GM19193 (cell line): ENCODE data around the gene PTH2.
A peak's percentile ranks its signal among the peaks of the same experiment; 100 is the strongest.

Source experiments
- POLR2A ChIP-seq: IDR thresholded peaks from 4 replicates; pipeline ENCODE4 v1.6.1; 2011; ENCODE audit not compliant: insufficient read depth, insufficient read length; ENCODE audit errors: extremely low read depth

The PTH2 gene

DNA sequence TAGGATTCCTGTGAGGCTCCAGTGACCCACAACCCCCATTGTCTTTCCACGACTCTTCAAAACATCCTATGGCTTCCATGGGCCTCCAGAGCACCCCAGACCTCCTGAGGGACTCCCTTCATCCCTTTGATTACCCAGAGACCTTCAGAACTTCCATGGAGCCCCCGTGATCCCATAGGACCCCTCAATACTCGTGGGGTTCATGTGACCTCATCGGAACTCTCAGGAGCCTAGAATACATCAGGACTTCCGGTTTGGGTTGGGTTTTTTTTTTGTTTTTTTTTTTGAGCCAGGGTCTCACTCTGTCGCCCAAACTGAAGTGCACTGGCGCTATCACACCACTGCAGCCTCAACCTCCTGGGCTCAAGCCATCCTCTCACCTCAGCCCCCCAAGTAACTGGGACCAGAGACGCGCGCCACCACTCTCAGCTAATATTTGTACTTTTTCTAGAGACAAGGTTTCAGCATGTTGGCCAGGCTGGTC lies 30.6 kb upstream of the PTH2 start:
- no peak for TF ChIP-seq POLR2A

DNA sequence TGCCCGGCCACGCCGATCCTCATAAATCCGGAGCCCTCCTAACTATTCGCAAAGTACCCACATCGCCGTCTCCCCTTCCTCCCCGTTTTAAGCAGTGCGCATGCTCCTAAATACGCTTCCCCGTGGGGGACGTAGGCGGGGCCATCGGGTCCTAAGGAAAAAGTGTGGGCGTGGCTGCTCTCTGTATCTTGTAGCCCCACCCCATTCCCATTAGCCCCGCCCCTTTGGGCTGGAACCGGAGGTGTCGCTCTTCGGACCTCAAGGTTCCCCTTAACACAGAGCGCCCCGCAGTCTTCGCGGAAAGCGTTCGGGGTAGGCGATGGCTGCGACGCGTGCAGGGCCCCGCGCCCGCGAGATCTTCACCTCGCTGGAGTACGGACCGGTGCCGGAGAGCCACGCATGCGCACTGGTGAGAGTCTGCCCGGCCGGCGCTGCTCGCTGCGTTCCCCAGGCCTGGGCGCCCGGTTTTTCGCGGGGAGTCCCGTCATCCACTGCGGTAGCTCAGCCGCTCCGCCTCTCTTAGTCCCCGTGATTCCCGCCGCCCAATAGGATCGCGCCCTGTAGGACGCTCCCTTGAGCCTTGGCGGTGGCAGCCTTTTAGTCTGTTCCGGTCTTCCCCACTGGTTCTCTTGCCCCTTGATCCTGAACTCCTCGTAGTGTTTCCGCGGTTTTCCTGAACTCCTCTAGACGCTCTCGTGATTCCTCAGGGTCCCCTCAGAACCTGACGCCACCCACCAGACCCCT lies 29.9 kb upstream of the PTH2 start, which contains the start of gene ALDH16A1:
Gene ALDH16A1, plus strand, starts transcription at position 213 of the 744 bp plus-strand sequence. Its CDS starts 107 bp downstream, at position 320.
- TF ChIP-seq POLR2A, result peak; percentile 92

DNA sequence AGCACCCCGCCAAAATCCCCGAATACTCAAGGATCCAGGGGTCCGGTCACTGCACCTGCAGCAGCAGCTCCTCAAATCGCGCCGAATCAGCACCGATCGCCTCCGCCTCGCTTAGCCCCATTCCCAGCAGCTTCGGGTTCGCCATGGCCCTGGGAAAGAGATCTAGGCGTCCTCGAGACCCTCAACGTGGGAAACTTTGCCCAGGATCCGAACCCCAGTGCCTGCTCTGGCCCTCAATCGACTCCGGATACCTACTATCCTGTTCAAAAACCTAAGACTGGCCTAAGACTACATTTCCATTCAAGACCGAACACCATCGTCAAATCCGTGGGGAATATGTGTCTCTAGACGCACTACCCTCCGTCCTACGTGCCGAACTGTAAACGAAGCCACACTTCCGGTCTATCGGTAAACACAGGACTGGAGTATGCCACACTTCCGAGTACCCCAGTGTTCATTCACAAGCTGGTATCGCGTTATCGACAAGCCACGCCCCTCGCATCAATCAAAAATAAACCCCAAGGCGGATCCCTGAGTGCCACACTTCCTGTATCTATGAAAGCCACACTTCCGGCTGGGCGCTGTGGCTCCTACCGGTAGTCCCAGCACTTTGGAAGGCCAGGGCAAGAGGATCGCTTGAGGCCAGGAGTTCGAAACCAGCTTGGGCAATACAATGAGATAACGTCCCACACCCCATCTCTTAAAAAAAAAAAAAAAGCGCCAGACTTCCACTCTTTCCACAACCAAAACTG lies 28.4 kb upstream of the PTH2 start, which contains the start of gene PIH1D1:
Gene PIH1D1, minus strand, starts transcription at position 385 of the 752 bp plus-strand sequence. Its CDS starts 240 bp downstream, at position 145.
- TF ChIP-seq POLR2A, result peak; percentile 67

DNA sequence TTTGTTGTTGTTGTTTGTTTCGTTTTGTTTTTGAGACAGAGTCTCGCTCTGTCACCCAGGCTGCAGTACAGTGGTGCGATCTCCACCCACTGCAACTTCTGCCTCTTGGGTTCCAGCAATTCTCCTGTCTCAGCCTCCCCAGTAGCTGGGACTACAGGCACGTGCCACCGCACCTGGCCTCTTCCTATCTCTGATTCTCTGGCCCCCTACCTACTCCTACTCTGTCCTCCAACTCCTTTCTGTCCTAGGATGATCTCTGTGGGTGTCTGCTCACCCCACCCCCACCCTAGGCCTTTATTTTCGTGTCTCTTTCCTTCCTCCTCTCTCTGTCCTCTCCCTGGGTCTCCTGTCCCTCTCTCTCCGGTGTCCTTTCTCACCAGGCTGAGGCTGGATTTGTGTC lies 27.2 kb upstream of the PTH2 start:
- TF ChIP-seq POLR2A, result no peak

DNA sequence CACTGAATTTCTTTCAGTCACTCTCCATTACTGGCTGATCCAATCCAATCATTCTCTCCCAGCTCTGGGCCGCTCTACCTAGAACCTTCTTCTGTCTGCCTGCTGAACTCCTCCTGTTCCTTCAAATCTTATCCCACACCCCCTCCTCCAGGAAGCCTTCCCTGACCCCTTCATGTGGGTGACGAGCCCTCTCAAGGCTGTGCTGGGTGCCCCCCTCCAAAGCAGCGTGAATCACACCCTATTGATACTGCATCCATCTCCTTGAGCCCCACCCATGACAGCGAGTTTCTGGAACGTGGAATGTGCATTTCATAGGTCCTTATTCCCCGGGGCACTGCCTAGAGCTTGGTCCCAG lies 25.2 kb upstream of the PTH2 start:
- no peak for TF ChIP-seq POLR2A

DNA sequence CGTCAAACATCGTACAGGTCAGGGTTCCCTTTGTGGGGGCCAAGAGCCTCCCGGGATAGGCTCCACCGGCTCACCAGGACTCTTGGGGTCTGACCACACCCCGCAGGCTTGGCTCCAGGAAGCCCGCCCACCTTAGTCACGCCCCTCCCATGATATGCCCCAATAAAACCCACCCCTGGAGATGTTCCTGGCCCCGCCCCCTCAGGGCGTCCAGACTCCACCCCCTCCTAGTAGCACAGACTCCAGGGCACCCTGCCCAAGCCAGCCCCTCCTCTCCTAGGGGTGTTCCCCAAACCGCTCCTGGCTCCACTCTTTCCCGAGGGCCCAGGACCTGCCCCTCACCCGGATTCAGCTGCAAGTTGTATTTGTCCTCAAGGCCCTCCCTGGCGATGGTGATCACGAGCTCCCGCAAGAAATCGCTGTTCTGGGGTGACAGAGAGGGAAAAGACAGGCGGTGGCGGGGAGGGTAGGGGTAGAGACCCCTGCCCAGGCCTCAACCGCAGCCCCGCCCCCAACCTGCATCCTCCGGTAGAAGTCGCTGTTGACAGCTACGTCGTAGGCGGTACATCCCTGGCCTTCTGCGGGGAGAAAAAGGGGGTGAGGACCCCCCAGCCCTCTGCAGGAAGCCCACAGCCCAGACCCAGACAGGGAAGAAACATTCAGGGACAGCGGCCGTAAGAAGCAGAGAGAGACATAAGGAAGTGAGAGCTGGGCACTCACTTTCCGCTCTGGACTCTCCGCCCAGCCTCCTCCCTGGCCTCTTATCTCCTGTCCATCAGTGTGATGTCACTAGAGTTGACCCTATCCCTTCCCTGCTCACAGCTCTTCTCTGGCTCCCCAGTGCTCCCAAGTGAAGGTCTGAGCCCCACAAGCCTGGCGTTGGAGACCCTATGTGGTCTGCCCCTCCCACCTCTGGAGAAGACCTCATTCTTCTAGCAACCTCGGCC lies 24.5 kb upstream of the PTH2 start:
- no peak for TF ChIP-seq POLR2A

DNA sequence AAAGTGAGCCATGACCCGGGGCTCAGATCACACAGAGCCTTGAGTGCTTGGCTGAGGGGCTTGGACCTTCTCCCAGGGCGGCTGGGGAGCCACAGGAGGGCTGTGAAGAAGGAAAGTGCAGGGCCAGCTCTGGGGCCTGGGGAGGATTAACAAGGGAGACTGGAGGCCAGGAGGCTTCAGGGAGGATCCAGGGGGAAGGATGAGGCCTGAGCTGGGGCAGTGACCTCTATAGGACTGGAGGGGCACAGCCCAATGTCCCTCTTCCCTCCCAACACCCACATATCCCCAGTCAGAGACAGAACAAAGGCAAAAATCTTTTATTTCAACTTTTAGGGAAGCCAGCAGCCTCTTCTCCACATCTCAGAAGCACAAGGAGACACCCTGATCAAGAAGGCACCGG lies 22.8 kb upstream of the PTH2 start:
- no peak for TF ChIP-seq POLR2A

DNA sequence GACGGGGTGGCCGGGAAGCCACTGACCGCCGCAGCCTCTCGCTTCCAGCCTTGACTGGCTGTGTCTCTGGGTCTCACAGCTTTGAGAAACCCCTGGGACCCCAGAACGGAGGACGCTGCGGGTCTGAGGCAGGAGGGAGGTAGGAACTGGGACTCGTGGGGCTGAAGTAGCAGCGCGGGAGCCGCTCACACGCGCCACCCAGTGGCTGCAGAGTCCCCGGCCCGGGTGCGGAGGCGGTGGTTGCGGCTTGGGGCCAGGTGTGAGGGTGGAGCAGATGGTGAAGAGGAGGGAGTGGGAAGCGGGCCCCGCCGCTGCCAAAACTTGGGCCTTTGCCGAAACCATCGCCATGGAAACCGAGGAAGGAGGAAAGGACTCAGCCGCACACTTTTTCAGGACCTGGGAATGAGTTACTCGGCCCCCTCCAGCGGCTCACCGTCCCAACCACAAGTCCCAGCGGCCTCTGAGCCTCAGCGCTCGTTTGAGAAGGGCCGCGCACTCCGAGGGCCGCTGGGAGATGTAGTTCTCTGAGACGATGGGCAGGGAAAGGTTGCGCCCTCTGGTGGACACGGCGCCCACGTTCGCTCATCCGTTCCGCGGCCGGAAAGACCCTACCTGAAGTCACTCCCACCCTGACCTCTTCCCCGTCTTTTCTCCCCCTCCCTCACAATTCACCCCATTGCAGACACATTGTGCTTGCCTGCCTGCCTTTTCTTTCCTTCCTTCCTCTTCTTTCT lies 20.3 kb upstream of the PTH2 start:
- TF ChIP-seq POLR2A, result no peak

DNA sequence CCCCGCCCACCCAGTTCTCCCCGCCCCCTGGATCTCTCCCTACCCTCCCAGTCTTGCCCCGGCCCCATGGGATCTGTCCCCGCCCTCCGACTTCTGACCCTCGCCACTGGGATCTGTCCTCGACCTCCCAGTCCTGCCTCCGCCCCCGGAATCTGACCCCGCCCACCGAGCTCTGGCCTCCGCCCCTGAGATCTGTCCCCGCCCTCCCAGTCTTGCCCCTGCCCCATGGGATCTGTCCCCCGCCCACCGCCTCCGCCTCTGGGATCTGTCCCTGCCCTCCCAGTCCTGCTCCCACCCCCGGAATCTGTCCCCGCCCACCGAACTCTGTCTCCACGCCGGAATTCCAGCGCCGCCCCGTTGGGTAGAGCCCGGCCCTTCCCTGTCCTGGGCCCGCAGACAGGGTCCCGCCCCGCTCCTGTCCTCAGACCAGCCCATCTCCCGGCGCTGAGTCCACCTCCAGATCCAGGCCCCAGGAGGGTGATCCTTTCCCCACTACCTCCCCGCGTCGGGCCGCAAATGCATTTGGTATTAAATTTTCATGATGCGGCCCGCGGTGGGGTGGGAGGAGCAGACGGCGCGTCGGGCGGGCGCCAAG lies 19.6 kb upstream of the PTH2 start:
- no peak for TF ChIP-seq POLR2A

DNA sequence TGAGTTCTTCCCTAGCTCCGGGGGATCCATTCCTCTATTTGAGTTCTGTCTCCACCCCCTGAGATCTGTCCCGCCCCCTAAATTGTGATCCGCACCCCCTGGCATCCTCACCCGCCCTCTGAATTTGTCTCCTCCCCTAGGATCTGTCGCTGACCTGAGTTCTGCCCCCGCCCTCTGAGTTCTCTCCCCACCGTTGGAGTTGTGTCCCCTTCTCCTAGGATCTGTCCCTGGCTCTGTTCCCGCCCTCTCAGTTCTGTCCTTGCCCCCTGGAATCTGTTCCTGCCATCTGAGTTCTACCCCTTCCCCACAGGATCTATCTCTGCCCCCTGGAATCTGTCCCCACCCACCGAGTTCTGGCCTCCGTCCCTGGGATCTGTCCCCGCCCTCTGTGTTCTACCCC lies 19.1 kb upstream of the PTH2 start:
- TF ChIP-seq POLR2A, result no peak

DNA sequence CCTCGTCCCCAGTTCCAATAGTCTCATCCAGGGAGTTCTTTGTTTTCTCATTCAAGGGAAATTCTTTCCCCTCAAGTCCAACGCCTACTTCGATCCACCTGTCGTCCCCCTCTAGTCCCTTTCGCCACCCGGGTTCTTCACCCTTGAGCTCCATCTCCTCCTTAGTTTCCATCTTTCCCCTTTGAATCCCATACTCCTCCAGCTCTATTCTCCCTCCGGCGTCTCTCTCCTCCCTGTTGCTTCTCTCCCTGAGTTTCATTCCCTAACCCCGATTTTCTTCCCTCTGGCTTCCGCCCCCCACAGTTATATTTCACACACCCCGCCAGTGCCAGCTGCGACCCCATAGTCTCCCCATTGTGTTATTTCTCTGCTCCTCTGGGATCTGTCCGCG lies 18.7 kb upstream of the PTH2 start:
- TF ChIP-seq POLR2A, result no peak

DNA sequence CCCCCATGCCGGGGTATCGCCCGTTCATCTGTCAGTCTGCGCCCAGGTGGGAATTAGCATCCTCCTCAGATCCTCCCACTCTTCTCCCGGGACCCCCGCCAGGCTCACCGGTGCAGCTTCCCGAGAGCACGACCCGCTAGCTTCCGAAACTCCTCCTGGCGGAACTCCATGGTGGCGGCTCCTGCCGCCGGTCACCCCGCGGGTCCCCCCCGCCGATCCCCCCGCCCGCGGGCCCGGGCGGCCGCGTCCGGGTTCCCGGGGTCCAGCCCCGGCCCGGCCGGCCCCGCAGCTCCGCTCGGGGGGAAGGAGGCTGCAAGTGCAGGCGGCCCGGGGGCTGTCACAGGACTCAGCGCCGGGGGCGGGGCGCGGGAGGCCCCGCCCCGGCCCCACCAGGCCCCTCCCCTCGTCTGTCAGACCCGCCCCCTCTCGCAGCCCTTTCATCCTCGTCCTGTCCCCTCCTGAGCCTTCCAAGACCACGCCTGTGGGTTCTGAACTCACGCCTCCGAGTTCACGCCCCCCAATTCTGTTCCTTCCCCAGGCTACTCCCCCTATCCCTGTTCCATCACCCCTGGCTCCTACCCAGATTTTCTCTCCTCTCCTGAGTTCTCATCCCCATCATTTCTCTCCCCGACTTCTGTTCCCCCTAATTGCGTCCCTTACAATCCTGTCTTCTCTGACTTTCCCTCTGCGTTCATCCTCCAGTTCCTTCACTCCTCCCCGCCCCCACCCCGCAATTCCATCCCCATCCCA lies 18.1 kb upstream of the PTH2 start, which contains the start of gene SLC17A7:
Gene SLC17A7, minus strand, starts transcription at position 318 of the 750 bp plus-strand sequence. Its CDS starts 148 bp downstream, at position 170.
- TF ChIP-seq POLR2A, result no peak
